Lower leg skin (tissue), 3 donors: ENCODE results near the gene ZFYVE28.

ENCODE experiments used
- CTCF ChIP-seq, 3 donors: fragments of 450-650 bp; IDR thresholded peaks; one replicate each; pipeline ENCODE4 v1.5.1; 2016; ENCODE audit warnings: antibody characterized with exemption in 3 of 3, mild to moderate bottlenecking in 3 of 3, moderate library complexity in 2 of 3
- POLR2A ChIP-seq, 2 donors: fragments of 450-650 bp; IDR thresholded peaks; one replicate each; pipeline ENCODE4 v1.6.1; 2016 to 2017; ENCODE audit warnings: antibody characterized with exemption in 2 of 2, mild to moderate bottlenecking in 1 of 2, moderate library complexity in 1 of 2

DNA sequence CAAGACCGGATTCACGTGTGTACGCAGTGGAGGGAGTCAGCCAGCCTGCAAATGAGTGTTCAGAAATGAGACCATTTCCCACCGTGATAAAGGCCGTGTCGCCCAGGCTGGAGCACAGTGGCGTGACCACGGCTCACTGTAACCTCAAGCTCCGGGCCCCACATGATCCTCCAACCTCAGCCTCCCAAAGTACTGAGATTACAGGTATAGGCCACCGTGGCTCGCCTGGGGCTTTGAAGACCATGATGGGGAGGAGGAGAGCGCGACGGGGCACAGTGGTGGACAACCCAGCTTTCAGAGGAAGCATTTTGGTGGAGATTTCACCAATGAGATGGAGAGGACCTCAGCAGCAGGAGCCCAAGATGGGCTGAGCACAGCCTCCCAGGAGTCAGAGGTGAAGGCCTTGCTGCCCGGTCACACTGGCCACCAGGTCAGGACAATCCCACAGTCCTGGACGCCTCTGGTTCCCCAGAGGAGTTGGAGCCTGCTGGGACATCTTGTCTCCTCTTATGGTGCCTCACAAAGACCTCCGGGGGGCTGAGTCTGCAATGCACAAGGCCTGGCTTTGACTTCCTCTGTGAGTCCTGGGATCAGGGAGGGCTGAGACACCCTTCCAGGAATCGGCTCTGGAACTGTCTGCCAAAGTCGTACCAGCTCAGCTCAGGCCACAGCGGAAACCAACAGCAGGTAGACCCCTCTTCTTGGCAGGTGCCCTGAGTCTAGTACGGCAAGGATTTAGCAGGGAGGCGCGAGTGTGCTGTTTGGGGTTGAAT, 134.1 kb downstream of the ZFYVE28 start:
- TF ChIP-seq CTCF (IDR thresholded peaks at IDR 0.05) = no peak
- no peak for TF ChIP-seq POLR2A (IDR thresholded peaks at IDR 0.05)
